Limb (tissue), 2 donors: ENCODE results near the gene KDM4B.
"Not testable (repeated sequence)": the region's sequence is repeated elsewhere in the genome, so short reads cannot be mapped to it uniquely, and the experiment has no call there.

Experiments
- DNase-seq, 2 donors: peaks; one replicate each; pipeline ENCODE4 v3.0.0-alpha.2; 2016; ENCODE audit errors: extremely low spot score in 2 of 2

Gene KDM4B

DNA sequence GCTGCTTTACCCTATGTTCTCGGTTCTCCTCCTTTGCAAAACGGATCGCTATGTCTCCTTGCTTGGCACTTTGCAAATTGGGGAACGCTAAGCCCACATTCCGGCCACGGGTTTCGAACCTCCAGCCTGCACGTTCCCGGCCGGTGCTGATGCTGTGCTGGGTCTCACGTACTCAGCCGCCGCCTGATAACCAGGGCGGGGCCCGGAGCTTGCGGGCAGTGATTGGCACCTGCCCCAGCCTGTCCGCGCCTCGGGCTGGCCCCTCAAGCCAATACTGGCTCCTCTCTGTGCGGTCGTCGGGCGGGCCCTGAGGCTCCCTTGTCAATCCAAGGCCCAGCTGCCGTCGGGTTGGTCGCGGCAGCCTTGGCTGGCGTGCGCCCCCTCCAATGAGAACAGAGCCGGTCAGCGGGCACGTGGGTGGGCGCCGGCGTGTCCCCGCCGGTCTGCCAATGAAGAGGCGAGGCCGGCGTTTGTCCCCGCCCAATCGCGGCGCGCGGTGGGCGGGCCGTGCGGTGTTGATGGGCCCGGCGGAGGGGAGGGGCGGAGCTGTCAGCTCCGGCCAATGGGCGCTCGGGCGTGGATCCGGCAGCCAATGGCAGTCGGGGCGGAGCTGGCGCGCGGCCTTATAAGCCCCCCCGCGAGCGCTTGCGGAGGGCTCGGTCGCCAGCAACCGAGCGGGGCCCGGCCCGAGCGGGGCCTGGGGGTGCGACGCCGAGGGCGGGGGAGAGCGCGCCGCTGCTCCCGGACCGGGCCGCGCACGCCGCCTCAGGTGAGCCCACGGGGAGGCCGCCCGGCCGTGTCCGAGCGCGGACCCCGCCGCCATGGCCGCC, at the start of gene KDM4B:
TSS of gene KDM4B (plus strand) at position 652 of the 830 bp plus-strand sequence. CDS start 63,778 bp downstream, outside the sequence.
- DNase-seq, result peak; percentile 99 to 100

GRCh38 chr19:4922530-4923275, 46.2 kb upstream of the KDM4B start:
- DNase-seq, result no peak

DNA sequence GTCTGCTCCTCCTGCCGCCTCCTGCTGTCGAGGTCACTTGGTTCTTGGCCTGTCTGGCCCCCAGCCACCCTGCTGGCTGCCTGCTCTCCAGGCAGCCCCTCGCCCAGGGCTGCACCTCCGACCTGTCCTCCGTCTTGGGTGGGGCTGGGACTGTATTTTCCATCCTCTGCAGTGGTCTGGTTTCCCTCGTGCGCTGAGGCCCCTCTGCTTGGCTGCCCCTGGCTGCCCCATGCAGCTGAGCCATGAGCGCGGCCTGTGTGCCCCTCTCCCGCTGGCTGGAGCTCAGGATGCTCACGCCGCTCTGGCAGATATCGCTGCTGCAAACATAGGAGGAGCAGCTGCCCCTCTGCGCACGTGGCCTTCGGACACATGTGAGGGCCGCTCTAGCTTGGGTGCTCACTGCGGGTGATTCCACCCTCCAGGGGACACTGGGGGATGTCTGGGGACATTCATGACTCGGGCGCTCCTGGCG, 45.6 kb upstream of the KDM4B start:
- DNase-seq, result no peak

DNA sequence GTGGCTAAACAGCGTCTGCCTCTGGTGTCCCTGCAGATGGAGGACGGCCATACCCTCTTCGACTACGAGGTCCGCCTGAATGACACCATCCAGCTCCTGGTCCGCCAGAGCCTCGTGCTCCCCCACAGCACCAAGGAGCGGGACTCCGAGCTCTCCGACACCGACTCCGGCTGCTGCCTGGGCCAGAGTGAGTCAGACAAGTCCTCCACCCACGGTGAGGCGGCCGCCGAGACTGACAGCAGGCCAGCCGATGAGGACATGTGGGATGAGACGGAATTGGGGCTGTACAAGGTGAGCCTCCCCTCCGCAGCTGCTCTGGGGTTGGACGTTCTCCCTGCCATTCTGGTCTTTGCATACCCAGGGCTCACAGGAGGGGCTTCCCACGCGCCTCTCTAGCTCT, 39.7 kb upstream of the KDM4B start:
- no peak for DNase-seq

DNA sequence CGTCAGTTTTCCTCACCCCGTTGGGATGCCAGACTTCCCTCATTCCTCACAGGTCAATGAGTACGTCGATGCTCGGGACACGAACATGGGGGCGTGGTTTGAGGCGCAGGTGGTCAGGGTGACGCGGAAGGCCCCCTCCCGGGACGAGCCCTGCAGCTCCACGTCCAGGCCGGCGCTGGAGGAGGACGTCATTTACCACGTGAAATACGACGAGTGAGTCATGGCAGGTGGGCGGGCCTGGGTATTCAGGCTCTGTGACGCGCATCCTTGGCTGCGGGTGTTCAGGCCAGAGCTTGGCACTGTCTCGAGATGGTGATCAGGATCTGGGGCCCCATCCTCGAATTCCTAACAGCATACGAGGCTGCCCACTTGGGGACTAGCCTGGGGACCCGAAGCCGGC, 38.2 kb upstream of the KDM4B start:
- no peak for DNase-seq

DNA sequence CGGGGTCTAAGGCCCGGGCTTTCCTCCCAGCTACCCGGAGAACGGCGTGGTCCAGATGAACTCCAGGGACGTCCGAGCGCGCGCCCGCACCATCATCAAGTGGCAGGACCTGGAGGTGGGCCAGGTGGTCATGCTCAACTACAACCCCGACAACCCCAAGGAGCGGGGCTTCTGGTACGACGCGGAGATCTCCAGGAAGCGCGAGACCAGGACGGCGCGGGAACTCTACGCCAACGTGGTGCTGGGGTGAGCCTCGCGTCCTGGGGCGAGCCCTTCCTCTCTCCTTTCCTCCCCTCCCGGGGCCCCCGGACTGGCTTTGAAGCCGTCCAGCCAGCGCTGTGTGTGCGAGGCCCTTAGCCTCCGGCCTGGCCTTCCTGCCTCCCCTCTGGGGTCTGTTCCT, 36.2 kb upstream of the KDM4B start:
- DNase-seq, result no peak

DNA sequence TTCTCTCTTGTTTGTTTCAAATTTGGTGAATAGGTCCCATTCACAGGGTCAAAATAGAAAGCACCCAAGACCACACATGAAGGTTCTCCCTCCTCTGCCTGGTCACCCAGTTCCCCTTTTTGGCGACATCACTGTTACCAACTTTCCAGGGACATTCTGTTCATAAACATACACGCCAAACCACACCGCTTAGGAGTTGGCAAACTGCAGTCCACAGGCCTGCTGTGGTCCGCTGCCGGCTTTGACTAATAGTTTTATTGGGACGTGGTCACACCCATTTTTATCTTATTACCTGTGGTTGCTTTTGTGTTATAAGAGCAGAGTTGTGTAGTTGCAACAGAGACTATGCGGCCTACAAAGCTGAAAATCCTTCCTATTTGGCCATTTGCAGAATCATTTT, 35.4 kb upstream of the KDM4B start:
- no peak for DNase-seq

GRCh38 chr19:4935444-4935843, 33.5 kb upstream of the KDM4B start:
- DNase-seq, result no peak

GRCh38 chr19:4937060-4937459, 31.9 kb upstream of the KDM4B start:
- no peak for DNase-seq

DNA sequence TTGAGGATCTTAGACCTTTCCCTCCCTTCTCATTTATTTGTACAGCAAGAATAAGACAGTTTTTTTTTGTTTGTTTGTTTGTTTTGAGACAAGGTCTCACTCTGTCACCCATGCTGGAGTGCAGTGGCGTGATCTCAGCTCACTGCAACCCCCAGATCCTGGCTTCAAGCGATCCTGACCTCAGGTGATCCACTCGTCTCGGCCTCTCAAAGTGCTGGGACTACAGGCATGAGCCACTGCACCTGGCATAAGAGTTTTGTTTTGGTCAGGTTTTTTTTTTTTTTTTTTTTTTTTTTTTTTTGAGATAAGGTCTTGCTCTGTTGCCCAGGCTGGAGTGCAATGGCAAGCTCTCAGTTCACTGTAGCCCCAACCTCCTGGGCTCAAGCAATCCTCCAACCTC, 30.5 kb upstream of the KDM4B start:
- not testable (repeated sequence) for DNase-seq

- DNase-seq, result no peak
Observed at GRCh38 chr19:4939466-4939865, 29.4 kb upstream of the KDM4B start.

- not testable (repeated sequence) for DNase-seq
Observed at GRCh38 chr19:4941638-4942169, 27.2 kb upstream of the KDM4B start.

- not testable (repeated sequence) for DNase-seq
Observed at GRCh38 chr19:4950650-4951049, 18.3 kb upstream of the KDM4B start.

DNA sequence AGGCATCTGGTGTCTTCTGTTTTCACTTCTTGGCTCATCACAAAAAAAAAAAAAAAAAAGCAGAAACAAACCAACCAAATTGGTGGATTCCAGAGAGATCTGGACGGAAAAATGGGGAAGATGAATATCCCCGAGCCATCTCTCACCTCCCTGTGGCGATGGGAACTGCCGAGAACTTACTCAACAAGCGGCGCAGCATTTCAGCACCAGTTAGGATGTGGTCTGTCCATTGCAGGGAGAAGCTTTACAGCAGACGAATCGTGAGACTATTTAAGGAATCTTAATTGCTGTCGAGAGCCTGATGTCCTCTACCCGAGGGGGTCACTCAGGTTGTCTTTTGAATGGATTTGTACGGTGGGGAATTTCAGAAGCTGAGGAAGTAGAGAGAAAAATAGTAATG, 17.3 kb upstream of the KDM4B start:
- no peak for DNase-seq

- DNase-seq, result no peak
Observed at GRCh38 chr19:4952945-4953344, 16.0 kb upstream of the KDM4B start.

- DNase-seq, result not testable (repeated sequence)
Observed at GRCh38 chr19:4954320-4955149, 14.4 kb upstream of the KDM4B start.

- no peak for DNase-seq
Observed at GRCh38 chr19:4955274-4955673, 13.6 kb upstream of the KDM4B start.

GRCh38 chr19:4957981-4958380, 10.9 kb upstream of the KDM4B start:
- no peak for DNase-seq

DNA sequence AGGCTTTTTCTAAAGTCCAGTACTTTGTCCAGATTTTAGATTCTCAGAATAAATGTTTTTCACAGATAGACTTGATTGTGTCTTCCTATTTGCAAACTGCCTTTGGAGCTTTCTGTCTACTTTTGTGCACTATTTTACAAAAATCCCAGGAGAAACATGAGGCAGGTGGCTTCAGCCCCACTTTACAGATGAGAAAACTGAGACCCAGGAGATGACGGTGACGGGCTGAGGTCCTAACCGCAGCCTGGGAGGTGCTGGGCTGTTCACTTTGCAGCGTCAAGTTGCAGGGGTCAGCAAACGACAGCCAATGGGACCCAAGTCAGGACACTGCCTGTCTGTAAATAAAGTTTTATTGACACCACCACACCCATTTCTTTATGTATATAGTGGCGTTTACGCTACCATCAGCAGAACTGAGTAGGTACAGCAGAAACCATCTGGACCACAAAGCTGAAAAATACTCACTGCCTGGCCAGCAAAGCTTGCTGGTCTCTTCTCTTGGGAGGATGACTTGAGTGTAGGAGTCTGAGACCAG, 6.8 kb upstream of the KDM4B start:
- no peak for DNase-seq

- DNase-seq, result no peak
Observed at GRCh38 chr19:4965061-4965460, 3.9 kb upstream of the KDM4B start.

GRCh38 chr19:4966591-4966990, 2.3 kb upstream of the KDM4B start:
- no peak for DNase-seq
